Neuronal stem cell (in vitro differentiated cells): ENCODE measurements around the gene SETD1A.
A peak's percentile ranks its signal among the peaks of the same experiment; 100 is the strongest.

Source experiments
- DNase-seq: peaks from one replicate; pipeline ENCODE4 v3.0.0-alpha.2; 2013; ENCODE audit warnings: low spot score
- H2AFZ ChIP-seq: one replicate; pipeline ENCODE4 v1.6.1; 2013; ENCODE audit warnings: mild to moderate bottlenecking, low read length, inconsistent platforms
- H2AK5ac ChIP-seq: 2 replicates; pipeline ENCODE4 v1.6.1; 2013; ENCODE audit warnings: low read depth, mild to moderate bottlenecking, inconsistent platforms, low read length, moderate library complexity, mixed read lengths
- H2BK120ac ChIP-seq: 2 replicates; pipeline ENCODE4 v1.6.1; 2013; ENCODE audit warnings: low read depth, mild to moderate bottlenecking, inconsistent platforms, low read length, moderate library complexity, mixed read lengths
- H2BK12ac ChIP-seq: one replicate; pipeline ENCODE4 v1.6.1; 2013; ENCODE audit warnings: low read length, inconsistent platforms
- H2BK15ac ChIP-seq: 2 replicates; pipeline ENCODE4 v1.6.1; 2013; ENCODE audit warnings: mild to moderate bottlenecking, low read length, inconsistent platforms, mixed read lengths
- H2BK5ac ChIP-seq: one replicate; pipeline ENCODE4 v1.6.1; 2013; ENCODE audit warnings: inconsistent platforms, mild to moderate bottlenecking, low read length, moderate library complexity
- H3K14ac ChIP-seq: one replicate; pipeline ENCODE4 v1.6.1; 2013; ENCODE audit warnings: low read length, inconsistent platforms
- H3K18ac ChIP-seq: 2 replicates; pipeline ENCODE4 v1.6.1; 2013; ENCODE audit warnings: low read length, inconsistent platforms
- H3K23ac ChIP-seq: 2 replicates; pipeline ENCODE4 v1.6.1; 2013; ENCODE audit warnings: low read depth, mild to moderate bottlenecking, mixed read lengths, low read length, inconsistent platforms; ENCODE audit not compliant: poor library complexity
- H3K27ac ChIP-seq: replicated peaks from 3 replicates; pipeline ENCODE4 v1.5.1; 2013; ENCODE audit warnings: low read length, inconsistent platforms
- H3K27me3 ChIP-seq, 3 experiments: 2 replicates each; pipeline ENCODE4 v1.6.1; 2013; ENCODE audit warnings: low read length in 3 of 3, mild to moderate bottlenecking in 2 of 3, inconsistent platforms in 1 of 3, low read depth in 1 of 3, mixed read lengths in 1 of 3, moderate library complexity in 1 of 3; ENCODE audit not compliant: control insufficient read depth in 3 of 3, insufficient read depth in 3 of 3
- H3K36me3 ChIP-seq, 2 donors: replicated peaks in 1 of 2; 2 replicates each; pipeline ENCODE4 v1.6.1; 2013; ENCODE audit warnings: low read length in 2 of 2; ENCODE audit not compliant: control insufficient read depth in 2 of 2, insufficient read depth in 2 of 2
- H3K4ac ChIP-seq: 2 replicates; pipeline ENCODE4 v1.6.1; 2013; ENCODE audit warnings: inconsistent platforms, mild to moderate bottlenecking, low read length, moderate library complexity
- H3K4me1 ChIP-seq, 2 donors: 1 replicate in 1 of 2; 2 replicates in 1 of 2; pipeline ENCODE4 v1.6.1; 2013; ENCODE audit warnings: low read length in 2 of 2, low read depth in 1 of 2; ENCODE audit not compliant: control insufficient read depth in 2 of 2, insufficient read depth in 1 of 2
- H3K4me2 ChIP-seq: one replicate; pipeline ENCODE4 v1.6.1; 2013; ENCODE audit warnings: mild to moderate bottlenecking, low read length, inconsistent platforms; ENCODE audit not compliant: insufficient read depth, poor library complexity, severe bottlenecking
- H3K4me3 ChIP-seq, 2 donors: 2 replicates each; pipeline ENCODE4 v1.5.1; 2013; ENCODE audit warnings: low read length in 2 of 2, mild to moderate bottlenecking in 2 of 2, inconsistent platforms in 1 of 2, moderate library complexity in 1 of 2
- H3K79me1 ChIP-seq: one replicate; pipeline ENCODE4 v1.6.1; 2013; ENCODE audit warnings: low read depth, mild to moderate bottlenecking, inconsistent platforms, low read length, moderate library complexity
- H3K9ac ChIP-seq: one replicate; pipeline ENCODE4 v1.6.1; 2013; ENCODE audit warnings: mild to moderate bottlenecking, low read depth, low read length, inconsistent platforms; ENCODE audit not compliant: poor library complexity
- H3K9me3 ChIP-seq, 2 donors: replicated peaks in 1 of 2; 2 replicates each; pipeline versions ENCODE3 to v1.6.1; 2013; ENCODE audit warnings: low read length in 2 of 2, mild to moderate bottlenecking in 2 of 2, inconsistent platforms in 1 of 2, low read depth in 1 of 2, mixed read lengths in 1 of 2, moderate library complexity in 1 of 2; ENCODE audit not compliant: control insufficient read depth in 2 of 2, insufficient read depth in 1 of 2
- H4K8ac ChIP-seq: one replicate; pipeline ENCODE4 v1.6.1; 2013; ENCODE audit warnings: low read depth, mild to moderate bottlenecking, inconsistent platforms, low read length, moderate library complexity
- H4K91ac ChIP-seq: one replicate; pipeline ENCODE4 v1.6.1; 2013; ENCODE audit warnings: low read length, low read depth, mild to moderate bottlenecking, inconsistent platforms; ENCODE audit not compliant: poor library complexity
- WGBS, 2 donors: extraction: QIAGEN DNeasy Blood & Tissue Kit; methylation state at CpG; one replicate each; pipeline ENCODE4 v1.1.7; 2013; ENCODE audit warnings: missing lambda C conversion rate in 2 of 2, mixed read lengths in 1 of 2; ENCODE audit not compliant: insufficient read length in 2 of 2, insufficient replicate concordance in 1 of 2; ENCODE audit errors: extremely low coverage in 2 of 2; 5-methylcytosine and 5-hydroxymethylcytosine counted together

Gene SETD1A

DNA sequence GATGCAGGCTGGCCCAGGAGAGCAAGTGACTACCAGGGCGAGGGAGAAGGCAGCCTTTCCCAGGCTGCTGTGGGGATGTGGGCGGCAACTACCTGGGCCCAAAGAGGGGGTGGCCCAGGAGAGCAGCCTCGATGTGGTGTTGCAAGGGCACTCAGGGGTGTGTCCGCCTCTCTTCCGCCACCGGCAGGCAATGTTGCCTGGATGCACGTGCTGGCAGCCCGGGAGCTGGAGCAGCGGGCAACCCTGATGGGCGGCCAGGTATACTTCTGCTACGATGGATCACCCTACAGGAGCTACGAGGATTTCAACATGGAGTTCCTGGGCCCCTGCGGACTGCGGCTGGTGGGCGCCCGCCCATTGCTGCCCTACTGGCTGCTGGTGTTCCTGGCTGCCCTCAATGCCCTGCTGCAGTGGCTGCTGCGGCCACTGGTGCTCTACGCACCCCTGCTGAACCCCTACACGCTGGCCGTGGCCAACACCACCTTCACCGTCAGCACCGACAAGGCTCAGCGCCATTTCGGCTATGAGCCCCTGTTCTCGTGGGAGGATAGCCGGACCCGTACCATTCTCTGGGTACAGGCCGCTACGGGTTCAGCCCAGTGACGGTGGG, 30.1 kb downstream of the SETD1A start:
- H3K18ac ChIP-seq, result peak overlapping the region; percentile 19
- H3K27me3 ChIP-seq, result no peaks in the 10 kb centered on the region
- WGBS, 2 donors, result no CpG with 5 or more reads among the region's 30 CpGs
- no peak overlapping the region for H4K8ac ChIP-seq
- no peak overlapping the region for H2BK15ac ChIP-seq
- H2BK5ac ChIP-seq, result no peak overlapping the region
- H3K4me1 ChIP-seq, result peaks cover 4 to 5% of the 10 kb centered on the region in 2 donors
- H3K4me2 ChIP-seq, result no peak overlapping the region
- H2BK12ac ChIP-seq, result no peak overlapping the region
- H3K79me1 ChIP-seq, result peaks cover 2% of the 10 kb centered on the region
- DNase-seq, result no peak
- H3K14ac ChIP-seq, result no peak overlapping the region
- H3K9me3 ChIP-seq, result no peaks in the 10 kb centered on the region
- no peak overlapping the region for H3K27ac ChIP-seq
- H2AFZ ChIP-seq, result no peak overlapping the region
- no peak overlapping the region for H2AK5ac ChIP-seq
- H3K36me3 ChIP-seq, result peaks cover 17 to 22% of the 10 kb centered on the region in 2 donors
- H3K23ac ChIP-seq, result peak overlapping the region; percentile 73
- no peak overlapping the region for H3K4ac ChIP-seq
- peak overlapping the region; percentile 81 for H2BK120ac ChIP-seq
- H3K4me3 ChIP-seq, result no peak overlapping the region
- H4K91ac ChIP-seq, result peak overlapping the region; percentile 43
- H3K9ac ChIP-seq, result peak overlapping the region; percentile 50

DNA sequence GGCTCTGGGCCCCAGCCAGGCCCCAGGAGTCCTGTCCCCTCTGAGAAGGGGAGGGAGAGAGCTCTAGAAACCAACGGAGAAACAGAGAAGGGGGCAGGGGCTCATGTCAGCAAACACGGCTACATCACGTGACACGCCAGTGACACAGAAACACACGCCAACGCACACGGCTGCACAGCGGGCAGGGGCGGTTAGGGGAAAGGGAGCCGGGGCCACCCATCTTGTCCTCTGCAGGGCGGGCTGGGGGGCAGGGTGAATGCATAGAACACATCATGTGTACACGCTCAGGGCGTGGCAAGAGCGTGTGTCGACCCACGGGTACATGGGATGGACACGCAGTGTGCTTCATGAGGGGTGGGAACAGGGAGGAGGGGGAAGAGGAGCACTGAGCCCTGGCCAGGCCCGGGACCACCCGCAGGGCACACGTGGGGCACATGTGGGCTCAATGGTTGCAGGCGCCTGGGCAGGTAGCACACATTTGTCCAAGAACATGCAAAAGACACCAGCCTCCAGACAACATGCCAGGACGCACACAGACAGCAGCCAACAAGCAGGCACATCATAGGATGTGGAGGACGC, 32.0 kb downstream of the SETD1A start:
- Histone ChIP-seq H2BK12ac (no peak overlapping the region), H3K9ac (no peak overlapping the region), H2BK15ac (peak overlapping the region; percentile 64), H2AK5ac (no peak overlapping the region), H2AFZ (no peak overlapping the region), H3K27me3 (no peaks in the 10 kb centered on the region), H3K4ac (no peak overlapping the region), H4K91ac (no peak overlapping the region), H3K36me3 (peaks cover 3 to 10% of the 10 kb centered on the region in 2 donors), H3K14ac (no peak overlapping the region), H2BK120ac (no peak overlapping the region), H3K18ac (no peak overlapping the region), H2BK5ac (peak overlapping the region; percentile 53), H3K4me2 (no peak overlapping the region), H3K23ac (peak overlapping the region; percentile 68), H3K27ac (no peak overlapping the region), H3K79me1 (no peaks in the 10 kb centered on the region), H4K8ac (no peak overlapping the region), H3K9me3 (no peaks in the 10 kb centered on the region), H3K4me3 (peak overlapping the region in 1 of 2 donors; percentile 56), H3K4me1 (peaks cover 4 to 5% of the 10 kb centered on the region in 2 donors)
- DNase-seq, result no peak
- WGBS, 2 donors, result no CpG with 5 or more reads among the region's 23 CpGs

DNA sequence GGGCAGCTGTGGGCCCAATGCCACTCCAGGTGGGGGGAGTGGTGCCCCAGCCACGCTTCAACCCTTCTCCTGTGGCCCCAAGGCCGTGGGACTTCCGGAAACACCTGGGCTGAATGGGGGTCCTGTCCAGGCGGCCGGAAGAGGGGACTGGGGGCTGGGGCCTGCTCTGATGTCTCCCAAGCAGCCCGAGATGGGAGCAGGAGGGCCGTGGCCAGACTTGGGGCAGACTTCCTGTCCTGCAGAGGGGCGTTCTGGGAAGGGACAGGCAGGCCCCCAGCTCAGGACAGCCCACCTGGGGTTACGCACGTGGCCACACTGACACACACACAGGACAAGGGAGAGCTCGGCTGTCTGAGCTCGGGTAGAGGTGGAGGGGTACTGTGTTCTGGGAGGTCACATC, 32.6 kb downstream of the SETD1A start:
- peaks cover 0 to 10% of the 10 kb centered on the region in 2 donors for H3K36me3 ChIP-seq
- H4K8ac ChIP-seq, result no peak overlapping the region
- no peak overlapping the region for H2BK120ac ChIP-seq
- no peak overlapping the region for H2BK12ac ChIP-seq
- peaks cover 4% of the 10 kb centered on the region in 2 donors for H3K4me1 ChIP-seq
- no peaks in the 10 kb centered on the region for H3K9me3 ChIP-seq
- no peak overlapping the region for H4K91ac ChIP-seq
- H3K9ac ChIP-seq, result no peak overlapping the region
- no peak overlapping the region for H3K27ac ChIP-seq
- no peak overlapping the region for H2AFZ ChIP-seq
- no peaks in the 10 kb centered on the region for H3K27me3 ChIP-seq
- H3K4me2 ChIP-seq, result no peak overlapping the region
- H2AK5ac ChIP-seq, result no peak overlapping the region
- peak overlapping the region; percentile 53 for H2BK5ac ChIP-seq
- H3K79me1 ChIP-seq, result no peaks in the 10 kb centered on the region
- peak overlapping the region; percentile 0 for H3K23ac ChIP-seq
- H2BK15ac ChIP-seq, result peak overlapping the region; percentile 64
- no peak overlapping the region for H3K4ac ChIP-seq
- peak overlapping the region in 1 of 2 donors; percentile 56 for H3K4me3 ChIP-seq
- H3K14ac ChIP-seq, result no peak overlapping the region
- WGBS, 2 donors, result no CpG with 5 or more reads among the region's 12 CpGs
- no peak for DNase-seq
- no peak overlapping the region for H3K18ac ChIP-seq

DNA sequence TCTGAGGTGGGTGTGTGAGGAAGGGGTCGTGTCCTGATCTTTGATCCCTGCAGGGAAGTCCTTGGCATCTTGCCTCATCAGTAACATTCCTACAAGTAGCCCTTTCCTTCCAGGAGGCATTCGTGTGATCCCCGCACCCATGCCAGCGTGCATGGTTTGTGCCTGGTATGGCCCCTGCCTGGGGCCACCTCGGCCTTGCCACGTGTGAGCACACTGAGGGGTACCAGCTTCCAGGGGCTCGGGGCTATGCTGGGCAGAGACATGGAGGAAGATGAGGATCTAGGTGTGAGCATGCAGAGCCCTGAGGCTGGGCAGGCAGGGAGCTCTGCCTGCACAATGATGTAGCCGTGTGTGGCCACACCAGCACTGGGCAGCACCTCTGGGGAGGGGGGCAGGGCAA, 33.5 kb downstream of the SETD1A start:
- no peak overlapping the region for H2BK15ac ChIP-seq
- H3K4ac ChIP-seq, result no peak overlapping the region
- WGBS, 2 donors, result no CpG with 5 or more reads among the region's 8 CpGs
- no peak overlapping the region for H3K4me2 ChIP-seq
- no peaks in the 10 kb centered on the region for H3K27me3 ChIP-seq
- H3K27ac ChIP-seq, result no peak overlapping the region
- peak overlapping the region; percentile 61 for H2AK5ac ChIP-seq
- no peaks in the 10 kb centered on the region for H3K4me1 ChIP-seq
- H3K14ac ChIP-seq, result peak overlapping the region; percentile 63
- peak overlapping the region; percentile 50 for H4K8ac ChIP-seq
- H2BK12ac ChIP-seq, result peak overlapping the region; percentile 58
- no peak overlapping the region for H2BK120ac ChIP-seq
- no peak for DNase-seq
- H3K23ac ChIP-seq, result no peak overlapping the region
- no peak overlapping the region for H2AFZ ChIP-seq
- peaks cover 0 to 8% of the 10 kb centered on the region in 2 donors for H3K36me3 ChIP-seq
- H2BK5ac ChIP-seq, result no peak overlapping the region
- H3K79me1 ChIP-seq, result no peaks in the 10 kb centered on the region
- H3K9ac ChIP-seq, result peak overlapping the region; percentile 70
- H3K4me3 ChIP-seq, result peak overlapping the region in 1 of 2 donors; percentile 40
- H4K91ac ChIP-seq, result no peak overlapping the region
- H3K18ac ChIP-seq, result no peak overlapping the region
- H3K9me3 ChIP-seq, result no peaks in the 10 kb centered on the region
